ENCODE measurements around the gene SART3. TPM values are rescaled to one million over a fixed set of nuclear protein-coding genes. Genes with fewer than 3 reads are reported as not detected.

Gene SART3
- polyA plus RNA-seq, 1 donor (not counting 4 experiments of a cell fraction or from before 2014, with no cell fraction given): 19.0 TPM

GRCh38 chr12:108573317-108573716 lies 12.3 kb upstream of the SART3 start:
- H3K9me1 ChIP-seq (ENCODE audit: control insufficient read depth, extremely low read depth, insufficient read depth, low read length): no peaks in the 10 kb centered on the region
- peaks cover 5 to 6% of the 10 kb centered on the region in 2 experiments for H3K36me3 ChIP-seq (ENCODE audit: control insufficient read depth in 2 of 2, extremely low read depth in 1 of 2, insufficient read depth in 2 of 2, low read length in 2 of 2)
- DNase-seq (ENCODE audit: low read depth, low spot score) (no peak), FAIRE-seq (no peak)
- peaks cover 7% of the 10 kb centered on the region for H3K27me3 ChIP-seq (ENCODE audit: control insufficient read depth, extremely low read depth, insufficient read depth, low read length)
- no peak overlapping the region for H3K4me3 ChIP-seq (ENCODE audit: control insufficient read depth in 2 of 3, extremely low read depth in 1 of 3, insufficient read depth in 2 of 3, low read depth in 1 of 3, low read length in 3 of 3)
- no peaks in the 10 kb centered on the region for H4K20me1 ChIP-seq (ENCODE audit: control insufficient read depth, extremely low read depth, insufficient read depth, low read length)
- H2AFZ ChIP-seq (ENCODE audit: control insufficient read depth, low read length): no peak overlapping the region
- no peaks in the 10 kb centered on the region for H3K79me2 ChIP-seq (ENCODE audit: control insufficient read depth, insufficient read depth, low read length)
- no peaks in the 10 kb centered on the region for H3K4me1 ChIP-seq (ENCODE audit: control insufficient read depth, extremely low read depth, insufficient read depth, low read length)
- no peak overlapping the region for H3K9ac ChIP-seq (ENCODE audit: control insufficient read depth, extremely low read depth, insufficient read depth, low read length)
- H3K9me3 ChIP-seq (ENCODE audit: control insufficient read depth, low read depth, low read length): no peaks in the 10 kb centered on the region
- no peak for TF ChIP-seq CTCF (optimal IDR thresholded peaks at IDR 0.05 in 1 of 3, IDR thresholded peaks at IDR 0.05 in 1 of 3, conservative IDR thresholded peaks at IDR 0.05 in 1 of 3; ENCODE audit: extremely low read depth in 1 of 3, insufficient read depth in 2 of 3, low read length in 3 of 3)
- TF ChIP-seq EZH2 (IDR thresholded peaks at IDR 0.05; ENCODE audit: low read length): no peak
- no peak overlapping the region for H3K4me2 ChIP-seq (ENCODE audit: control insufficient read depth, extremely low read depth, insufficient read depth, low read depth, low read length)
- H3K27ac ChIP-seq (ENCODE audit: control insufficient read depth, insufficient read depth, low read length): no peak overlapping the region
- dilution Hi-C loops (cut with MboI; ENCODE audit: extremely low pct_ligation_motif_present, low sequenced_read_pairs): no loop called here

- Histone ChIP-seq H4K20me1 (ENCODE audit: control insufficient read depth, extremely low read depth, insufficient read depth, low read length) (no peaks in the 10 kb centered on the region), H3K79me2 (ENCODE audit: control insufficient read depth, insufficient read depth, low read length) (no peaks in the 10 kb centered on the region), H3K36me3 (ENCODE audit: control insufficient read depth in 2 of 2, extremely low read depth in 1 of 2, insufficient read depth in 2 of 2, low read length in 2 of 2) (peaks cover 14 to 16% of the 10 kb centered on the region in 2 experiments), H3K4me3 (ENCODE audit: control insufficient read depth in 2 of 3, extremely low read depth in 1 of 3, insufficient read depth in 2 of 3, low read depth in 1 of 3, low read length in 3 of 3) (no peak overlapping the region), H3K27ac (ENCODE audit: control insufficient read depth, insufficient read depth, low read length) (no peak overlapping the region), H3K9me1 (ENCODE audit: control insufficient read depth, extremely low read depth, insufficient read depth, low read length) (no peaks in the 10 kb centered on the region), H3K9me3 (ENCODE audit: control insufficient read depth, low read depth, low read length) (no peaks in the 10 kb centered on the region), H3K4me1 (ENCODE audit: control insufficient read depth, extremely low read depth, insufficient read depth, low read length) (no peaks in the 10 kb centered on the region), H3K4me2 (ENCODE audit: control insufficient read depth, extremely low read depth, insufficient read depth, low read depth, low read length) (no peak overlapping the region), H3K27me3 (ENCODE audit: control insufficient read depth, extremely low read depth, insufficient read depth, low read length) (peaks cover 7% of the 10 kb centered on the region), H3K9ac (ENCODE audit: control insufficient read depth, extremely low read depth, insufficient read depth, low read length) (no peak overlapping the region), H2AFZ (ENCODE audit: control insufficient read depth, low read length) (no peak overlapping the region)
- FAIRE-seq (no peak), DNase-seq (ENCODE audit: low read depth, low spot score) (no peak)
- dilution Hi-C loops (cut with MboI; ENCODE audit: extremely low pct_ligation_motif_present, low sequenced_read_pairs): no loop called here
- TF ChIP-seq EZH2 (IDR thresholded peaks at IDR 0.05; ENCODE audit: low read length) (no peak), CTCF (optimal IDR thresholded peaks at IDR 0.05 in 1 of 3, IDR thresholded peaks at IDR 0.05 in 1 of 3, conservative IDR thresholded peaks at IDR 0.05 in 1 of 3; ENCODE audit: extremely low read depth in 1 of 3, insufficient read depth in 2 of 3, low read length in 3 of 3) (no peak)
These were observed 11.3 kb upstream of the SART3 start for GRCh38 chr12:108572166-108572790.
